HepG2 (cell line): ENCODE results near the gene ATG4B. TPM values are rescaled to one million over a fixed set of nuclear protein-coding genes. Genes with fewer than 3 reads are reported as not detected.
A peak's percentile ranks its signal among the peaks of the same experiment; 100 is the strongest.

Source experiments
- ATRX ChIP-seq: sonication (generic); formaldehyde crosslinking; IDR thresholded peaks from 2 replicates; pipeline ENCODE4 v1.4.0; 2020; ENCODE audit warnings: missing genetic modification reagents, borderline replicate concordance
- DPF2 ChIP-seq: sonication (generic); formaldehyde crosslinking; IDR thresholded peaks from 2 replicates; pipeline ENCODE4 v1.4.0; 2020; ENCODE audit warnings: mild to moderate bottlenecking, low read depth, missing genetic modification reagents, borderline replicate concordance
- FOSL1 ChIP-seq: sonication (generic); formaldehyde crosslinking; IDR thresholded peaks from 2 replicates; pipeline ENCODE4 v1.9.0; 2021; ENCODE audit warnings: missing genetic modification reagents, borderline replicate concordance
- FOXA1 ChIP-seq, 2 experiments: fragments of 450-650 bp in 1 of 2; sonication (generic) in 1 of 2; formaldehyde crosslinking in 1 of 2; IDR thresholded peaks; 2 replicates each; pipeline versions ENCODE4 v1.4.0 to v1.6.1; 2016 to 2020; ENCODE audit warnings: missing genetic modification reagents in 1 of 2
- GATAD1 ChIP-seq: IDR thresholded peaks from 2 replicates; pipeline ENCODE4 v1.6.1; 2016; ENCODE audit warnings: missing genetic modification reagents, missing compliant biosample characterization
- GFI1 ChIP-seq: sonication (generic); formaldehyde crosslinking; IDR thresholded peaks from 2 replicates; pipeline ENCODE4 v1.5.0; 2020; ENCODE audit warnings: missing genetic modification reagents, mild to moderate bottlenecking, borderline replicate concordance
- HES4 ChIP-seq: sonication (generic); formaldehyde crosslinking; IDR thresholded peaks from 2 replicates; pipeline ENCODE4 v1.9.0; 2021; ENCODE audit warnings: mild to moderate bottlenecking, missing genetic modification reagents, borderline replicate concordance
- KLF13 ChIP-seq: sonication (generic); formaldehyde crosslinking; IDR thresholded peaks from 2 replicates; pipeline ENCODE4 v1.4.0; 2020; ENCODE audit warnings: mild to moderate bottlenecking, missing genetic modification reagents
- NFKB2 ChIP-seq: sonication (generic); formaldehyde crosslinking; IDR thresholded peaks from 2 replicates; pipeline ENCODE4 v1.4.0; 2020; ENCODE audit warnings: missing genetic modification reagents, borderline replicate concordance
- NRL ChIP-seq: sonication (generic); formaldehyde crosslinking; IDR thresholded peaks from 2 replicates; pipeline ENCODE4 v1.5.0; 2020; ENCODE audit warnings: missing genetic modification reagents, mild to moderate bottlenecking, moderate library complexity, borderline replicate concordance
- PAX8 ChIP-seq: sonication (generic); formaldehyde crosslinking; IDR thresholded peaks from 2 replicates; pipeline ENCODE4 v1.8.0; 2022; ENCODE audit warnings: mild to moderate bottlenecking, missing genetic modification reagents, borderline replicate concordance
- RFXAP ChIP-seq: sonication (generic); formaldehyde crosslinking; IDR thresholded peaks from 2 replicates; pipeline ENCODE4 v1.4.0; 2020; ENCODE audit warnings: missing genetic modification reagents, borderline replicate concordance
- SIN3B ChIP-seq: fragments of 150-350 bp; IDR thresholded peaks from 2 replicates; pipeline ENCODE4 v1.6.1; 2014; ENCODE audit warnings: low read length
- ZNF30 ChIP-seq: sonication (generic); formaldehyde crosslinking; IDR thresholded peaks from 2 replicates; pipeline ENCODE4 v1.5.0; 2020; ENCODE audit warnings: mild to moderate bottlenecking, missing genetic modification reagents
- ZNF878 ChIP-seq: sonication (generic); formaldehyde crosslinking; IDR thresholded peaks from 2 replicates; pipeline ENCODE4 v1.8.1; 2023; ENCODE audit warnings: mild to moderate bottlenecking, missing genetic modification reagents, moderate library complexity
- polyA plus RNA-seq, 8 experiments: library from polyadenylated mRNA; depleted of rRNA in 3 of 8; stranded (reverse) in 7 of 8; unstranded in 1 of 8; fragments of >200 nt; fragmentation: Illumina TruSeq in 4 of 8; extraction: Trizol in 4 of 8; gene quantifications; 2 replicates each; pipeline versions ENCODE4 v1.2.1 to v1.2.3, GENCODE V29; 2011 to 2016; ENCODE audit warnings: low read depth in 4 of 8, missing spikeins in 1 of 8, mixed read lengths in 1 of 8; ENCODE audit not compliant: insufficient read depth in 1 of 8
- total RNA-seq, 5 experiments: library from RNA; depleted of rRNA; stranded (reverse); fragments of >200 nt; fragmentation: Illumina TruSeq; extraction: Trizol; gene quantifications; 2 replicates each; pipeline ENCODE4 v1.2.3, GENCODE V29; 2016; ENCODE audit warnings: low read depth in 1 of 5
- TF ChIP-seq, protein P1 (sequence below): sonication (generic); formaldehyde crosslinking; IDR thresholded peaks from 2 replicates; pipeline ENCODE4 v1.4.0; 2020; ENCODE audit warnings: missing genetic modification reagents
- TF ChIP-seq, protein P2 (sequence below): sonication (generic); formaldehyde crosslinking; IDR thresholded peaks from 2 replicates; pipeline ENCODE4 v1.5.0; 2020; ENCODE audit warnings: missing genetic modification reagents, mild to moderate bottlenecking, borderline replicate concordance
- TF ChIP-seq, protein P3 (sequence below): sonication (generic); formaldehyde crosslinking; conservative IDR thresholded peaks from 2 replicates; pipeline ENCODE4 v1.4.0; 2020; ENCODE audit warnings: mild to moderate bottlenecking, missing genetic modification reagents, moderate library complexity
- TF ChIP-seq, protein P4 (sequence below): conservative IDR thresholded peaks from 2 replicates; pipeline ENCODE4 v1.6.1; 2018; ENCODE audit warnings: missing genetic modification reagents

Gene ATG4B
- total and polyA plus RNA-seq, 2 of the 13 experiments (the other 11 are each of a cell fraction or from before 2014, with no cell fraction given): 95.5 to 239 TPM

DNA sequence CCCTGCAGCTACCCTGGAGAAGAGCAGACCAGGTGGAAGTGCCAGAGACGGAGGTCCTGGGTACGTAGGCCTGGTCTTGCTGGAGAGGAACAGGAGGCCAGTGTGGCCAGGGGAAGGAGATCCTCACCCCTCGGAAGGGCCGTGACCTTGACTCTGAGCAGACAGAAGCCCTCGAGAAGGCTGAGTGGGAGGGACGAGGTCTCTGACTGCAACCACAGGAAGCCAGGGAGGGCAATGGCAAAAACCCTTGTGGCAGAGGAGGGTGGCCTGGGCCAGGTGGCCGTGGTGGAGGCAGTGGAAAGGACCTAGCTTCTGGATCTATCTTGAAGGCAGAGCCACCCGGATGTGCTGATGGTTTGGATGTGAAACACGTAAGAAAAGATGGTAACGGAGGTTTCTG is 28.6 kb upstream of the ATG4B start (continued):
- TF ChIP-seq, protein P1, sequence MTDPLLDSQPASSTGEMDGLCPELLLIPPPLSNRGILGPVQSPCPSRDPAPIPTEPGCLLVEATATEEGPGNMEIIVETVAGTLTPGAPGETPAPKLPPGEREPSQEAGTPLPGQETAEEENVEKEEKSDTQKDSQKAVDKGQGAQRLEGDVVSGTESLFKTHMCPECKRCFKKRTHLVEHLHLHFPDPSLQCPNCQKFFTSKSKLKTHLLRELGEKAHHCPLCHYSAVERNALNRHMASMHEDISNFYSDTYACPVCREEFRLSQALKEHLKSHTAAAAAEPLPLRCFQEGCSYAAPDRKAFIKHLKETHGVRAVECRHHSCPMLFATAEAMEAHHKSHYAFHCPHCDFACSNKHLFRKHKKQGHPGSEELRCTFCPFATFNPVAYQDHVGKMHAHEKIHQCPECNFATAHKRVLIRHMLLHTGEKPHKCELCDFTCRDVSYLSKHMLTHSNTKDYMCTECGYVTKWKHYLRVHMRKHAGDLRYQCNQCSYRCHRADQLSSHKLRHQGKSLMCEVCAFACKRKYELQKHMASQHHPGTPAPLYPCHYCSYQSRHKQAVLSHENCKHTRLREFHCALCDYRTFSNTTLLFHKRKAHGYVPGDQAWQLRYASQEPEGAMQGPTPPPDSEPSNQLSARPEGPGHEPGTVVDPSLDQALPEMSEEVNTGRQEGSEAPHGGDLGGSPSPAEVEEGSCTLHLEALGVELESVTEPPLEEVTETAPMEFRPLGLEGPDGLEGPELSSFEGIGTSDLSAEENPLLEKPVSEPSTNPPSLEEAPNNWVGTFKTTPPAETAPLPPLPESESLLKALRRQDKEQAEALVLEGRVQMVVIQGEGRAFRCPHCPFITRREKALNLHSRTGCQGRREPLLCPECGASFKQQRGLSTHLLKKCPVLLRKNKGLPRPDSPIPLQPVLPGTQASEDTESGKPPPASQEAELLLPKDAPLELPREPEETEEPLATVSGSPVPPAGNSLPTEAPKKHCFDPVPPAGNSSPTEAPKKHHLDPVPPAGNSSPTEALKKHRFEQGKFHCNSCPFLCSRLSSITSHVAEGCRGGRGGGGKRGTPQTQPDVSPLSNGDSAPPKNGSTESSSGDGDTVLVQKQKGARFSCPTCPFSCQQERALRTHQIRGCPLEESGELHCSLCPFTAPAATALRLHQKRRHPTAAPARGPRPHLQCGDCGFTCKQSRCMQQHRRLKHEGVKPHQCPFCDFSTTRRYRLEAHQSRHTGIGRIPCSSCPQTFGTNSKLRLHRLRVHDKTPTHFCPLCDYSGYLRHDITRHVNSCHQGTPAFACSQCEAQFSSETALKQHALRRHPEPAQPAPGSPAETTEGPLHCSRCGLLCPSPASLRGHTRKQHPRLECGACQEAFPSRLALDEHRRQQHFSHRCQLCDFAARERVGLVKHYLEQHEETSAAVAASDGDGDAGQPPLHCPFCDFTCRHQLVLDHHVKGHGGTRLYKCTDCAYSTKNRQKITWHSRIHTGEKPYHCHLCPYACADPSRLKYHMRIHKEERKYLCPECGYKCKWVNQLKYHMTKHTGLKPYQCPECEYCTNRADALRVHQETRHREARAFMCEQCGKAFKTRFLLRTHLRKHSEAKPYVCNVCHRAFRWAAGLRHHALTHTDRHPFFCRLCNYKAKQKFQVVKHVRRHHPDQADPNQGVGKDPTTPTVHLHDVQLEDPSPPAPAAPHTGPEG (CRISPR knock-in tag): no peak
- TF ChIP-seq KLF13 (CRISPR knock-in tag) (no peak), GATAD1 (CRISPR knock-in tag) (no peak), GFI1 (CRISPR knock-in tag) (no peak), NRL (peak; percentile 35; the same call in 1 of the 2 replicates), RFXAP (CRISPR knock-in tag) (no peak), ZNF30 (no peak), FOXA1 (IDR thresholded peaks at IDR 0.05) (no peak), FOXA1 (CRISPR knock-in tag; IDR thresholded peaks at IDR 0.05) (no peak), NFKB2 (no peak), PAX8 (CRISPR knock-in tag) (0 out of 2 replicates have a peak, but pooled peaks have one; percentile 44), SIN3B (no peak), ATRX (no peak), ZNF878 (CRISPR knock-in tag) (no peak), HES4 (CRISPR knock-in tag) (no peak), FOSL1 (CRISPR knock-in tag) (no peak), DPF2 (CRISPR knock-in tag) (no peak)
- TF ChIP-seq, protein P2, sequence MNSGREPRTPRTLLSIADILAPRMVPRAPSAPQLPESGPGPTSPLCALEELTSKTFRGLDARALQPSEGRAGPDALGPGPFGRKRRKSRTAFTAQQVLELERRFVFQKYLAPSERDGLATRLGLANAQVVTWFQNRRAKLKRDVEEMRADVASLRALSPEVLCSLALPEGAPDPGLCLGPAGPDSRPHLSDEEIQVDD (CRISPR knock-in tag): no peak
- TF ChIP-seq, protein P3, sequence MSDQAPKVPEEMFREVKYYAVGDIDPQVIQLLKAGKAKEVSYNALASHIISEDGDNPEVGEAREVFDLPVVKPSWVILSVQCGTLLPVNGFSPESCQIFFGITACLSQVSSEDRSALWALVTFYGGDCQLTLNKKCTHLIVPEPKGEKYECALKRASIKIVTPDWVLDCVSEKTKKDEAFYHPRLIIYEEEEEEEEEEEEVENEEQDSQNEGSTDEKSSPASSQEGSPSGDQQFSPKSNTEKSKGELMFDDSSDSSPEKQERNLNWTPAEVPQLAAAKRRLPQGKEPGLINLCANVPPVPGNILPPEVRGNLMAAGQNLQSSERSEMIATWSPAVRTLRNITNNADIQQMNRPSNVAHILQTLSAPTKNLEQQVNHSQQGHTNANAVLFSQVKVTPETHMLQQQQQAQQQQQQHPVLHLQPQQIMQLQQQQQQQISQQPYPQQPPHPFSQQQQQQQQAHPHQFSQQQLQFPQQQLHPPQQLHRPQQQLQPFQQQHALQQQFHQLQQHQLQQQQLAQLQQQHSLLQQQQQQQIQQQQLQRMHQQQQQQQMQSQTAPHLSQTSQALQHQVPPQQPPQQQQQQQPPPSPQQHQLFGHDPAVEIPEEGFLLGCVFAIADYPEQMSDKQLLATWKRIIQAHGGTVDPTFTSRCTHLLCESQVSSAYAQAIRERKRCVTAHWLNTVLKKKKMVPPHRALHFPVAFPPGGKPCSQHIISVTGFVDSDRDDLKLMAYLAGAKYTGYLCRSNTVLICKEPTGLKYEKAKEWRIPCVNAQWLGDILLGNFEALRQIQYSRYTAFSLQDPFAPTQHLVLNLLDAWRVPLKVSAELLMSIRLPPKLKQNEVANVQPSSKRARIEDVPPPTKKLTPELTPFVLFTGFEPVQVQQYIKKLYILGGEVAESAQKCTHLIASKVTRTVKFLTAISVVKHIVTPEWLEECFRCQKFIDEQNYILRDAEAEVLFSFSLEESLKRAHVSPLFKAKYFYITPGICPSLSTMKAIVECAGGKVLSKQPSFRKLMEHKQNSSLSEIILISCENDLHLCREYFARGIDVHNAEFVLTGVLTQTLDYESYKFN (CRISPR knock-in tag): no peak
- TF ChIP-seq, protein P4, sequence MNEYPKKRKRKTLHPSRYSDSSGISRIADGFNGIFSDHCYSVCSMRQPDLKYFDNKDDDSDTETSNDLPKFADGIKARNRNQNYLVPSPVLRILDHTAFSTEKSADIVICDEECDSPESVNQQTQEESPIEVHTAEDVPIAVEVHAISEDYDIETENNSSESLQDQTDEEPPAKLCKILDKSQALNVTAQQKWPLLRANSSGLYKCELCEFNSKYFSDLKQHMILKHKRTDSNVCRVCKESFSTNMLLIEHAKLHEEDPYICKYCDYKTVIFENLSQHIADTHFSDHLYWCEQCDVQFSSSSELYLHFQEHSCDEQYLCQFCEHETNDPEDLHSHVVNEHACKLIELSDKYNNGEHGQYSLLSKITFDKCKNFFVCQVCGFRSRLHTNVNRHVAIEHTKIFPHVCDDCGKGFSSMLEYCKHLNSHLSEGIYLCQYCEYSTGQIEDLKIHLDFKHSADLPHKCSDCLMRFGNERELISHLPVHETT (CRISPR knock-in tag): no peak
